ENCODE data around the gene DACT2.
"Not testable (repeated sequence)": the region's sequence is repeated elsewhere in the genome, so short reads cannot be mapped to it uniquely, and the experiment has no call there.

DACT2 gene

DNA sequence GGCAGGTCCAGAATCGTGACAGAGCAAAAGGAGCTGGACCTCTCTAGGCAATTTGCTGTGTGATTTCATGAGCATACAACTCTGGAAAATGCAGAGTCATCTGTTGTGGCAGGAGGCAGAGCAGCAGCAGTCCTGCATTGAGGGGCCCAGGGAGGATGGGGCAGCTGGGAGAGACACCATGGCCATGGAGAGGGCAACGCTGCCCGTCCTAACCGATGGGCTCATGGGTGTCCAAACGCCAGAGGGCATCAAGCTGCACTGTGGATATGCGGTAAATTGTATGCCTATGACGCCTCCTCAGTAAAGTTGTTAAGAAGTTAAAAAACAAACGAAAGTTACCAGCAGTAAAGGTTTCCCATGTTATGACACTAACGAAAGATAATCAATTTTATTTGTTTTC, 42.2 kb upstream of the DACT2 start:
- DNase-seq (ENCODE audit: extremely low spot score), result no peak
- TF ChIP-seq CTBP1 (IDR thresholded peaks at IDR 0.05; ENCODE audit: borderline replicate concordance), result no peak
- TF ChIP-seq FOXK2 (IDR thresholded peaks at IDR 0.05), result no peak
- TF ChIP-seq LEF1 (IDR thresholded peaks at IDR 0.05; ENCODE audit: borderline replicate concordance), result no peak
- TF ChIP-seq FOXM1 (IDR thresholded peaks at IDR 0.05; ENCODE audit: borderline replicate concordance), result no peak
- no peak for TF ChIP-seq PKNOX1 (IDR thresholded peaks at IDR 0.05)
- TF ChIP-seq NFRKB (IDR thresholded peaks at IDR 0.05), result no peak
- no peak for TF ChIP-seq SUZ12 (IDR thresholded peaks at IDR 0.05)
- no peak for TF ChIP-seq L3MBTL2 (conservative IDR thresholded peaks at IDR 0.05)
- no peak for TF ChIP-seq ZNF384 (IDR thresholded peaks at IDR 0.05)
- no peak for TF ChIP-seq ARNT (IDR thresholded peaks at IDR 0.05)
- TF ChIP-seq BHLHE40 (IDR thresholded peaks at IDR 0.05; ENCODE audit: borderline replicate concordance), result no peak
- no peak for TF ChIP-seq HDGF (IDR thresholded peaks at IDR 0.05; ENCODE audit: borderline replicate concordance)
- TF ChIP-seq FOXA1 (IDR thresholded peaks at IDR 0.05), result no peak
- TF ChIP-seq SP1 (IDR thresholded peaks at IDR 0.05), result no peak
- TF ChIP-seq ELF4 (IDR thresholded peaks at IDR 0.05), result no peak
- no peak for TF ChIP-seq TARDBP (IDR thresholded peaks at IDR 0.05)
- ChIA-PET CTCF (no interaction called here), POLR2A (no interaction called here)

DNA sequence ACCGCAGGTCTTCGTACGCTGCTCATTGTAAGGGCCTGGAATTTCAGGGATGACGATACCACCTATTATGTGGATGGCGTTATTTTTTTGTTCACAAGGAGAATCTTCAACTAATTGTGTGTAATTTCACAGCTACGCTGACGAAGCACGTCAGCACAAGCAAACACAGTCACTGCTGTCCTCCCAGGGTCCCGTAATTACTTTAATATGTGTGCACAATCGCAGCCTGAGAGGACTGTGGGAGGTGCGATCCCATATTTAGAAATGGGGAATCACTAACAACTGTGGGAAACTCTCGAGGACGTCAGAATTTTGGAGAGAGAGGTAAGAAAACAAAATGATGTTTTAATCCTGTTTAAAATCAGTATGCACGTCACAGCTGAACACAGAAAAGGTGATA, 40.2 kb upstream of the DACT2 start:
- ChIA-PET POLR2A (no interaction called here), CTCF (interaction anchor here (0.6 to 1.0 kb wide), 2 partner anchors 10 to 16 kb away, joined by 3 read pairs; no protein-coding TSS in a partner anchor)
- TF ChIP-seq BHLHE40 (IDR thresholded peaks at IDR 0.05; ENCODE audit: borderline replicate concordance) (no peak), SUZ12 (IDR thresholded peaks at IDR 0.05) (no peak), L3MBTL2 (conservative IDR thresholded peaks at IDR 0.05) (no peak), NFRKB (IDR thresholded peaks at IDR 0.05) (no peak), CTBP1 (IDR thresholded peaks at IDR 0.05; ENCODE audit: borderline replicate concordance) (no peak), TARDBP (IDR thresholded peaks at IDR 0.05) (no peak), ZNF384 (IDR thresholded peaks at IDR 0.05) (no peak), FOXA1 (IDR thresholded peaks at IDR 0.05) (no peak), LEF1 (IDR thresholded peaks at IDR 0.05; ENCODE audit: borderline replicate concordance) (no peak), ARNT (IDR thresholded peaks at IDR 0.05) (no peak), PKNOX1 (IDR thresholded peaks at IDR 0.05) (no peak), FOXM1 (IDR thresholded peaks at IDR 0.05; ENCODE audit: borderline replicate concordance) (no peak), FOXK2 (IDR thresholded peaks at IDR 0.05) (no peak), SP1 (IDR thresholded peaks at IDR 0.05) (no peak)
- no peak for DNase-seq (ENCODE audit: extremely low spot score)

GRCh38 chr6:168358842-168359420, 39.4 kb upstream of the DACT2 start:
- no peak for TF ChIP-seq BHLHE40 (IDR thresholded peaks at IDR 0.05; ENCODE audit: borderline replicate concordance)
- no peak for TF ChIP-seq L3MBTL2 (conservative IDR thresholded peaks at IDR 0.05)
- no peak for TF ChIP-seq ELF4 (IDR thresholded peaks at IDR 0.05)
- no peak for TF ChIP-seq FOXM1 (IDR thresholded peaks at IDR 0.05; ENCODE audit: borderline replicate concordance)
- no peak for TF ChIP-seq SP1 (IDR thresholded peaks at IDR 0.05)
- no peak for TF ChIP-seq CTBP1 (IDR thresholded peaks at IDR 0.05; ENCODE audit: borderline replicate concordance)
- no peak for TF ChIP-seq FOXK2 (IDR thresholded peaks at IDR 0.05)
- no peak for TF ChIP-seq ARNT (IDR thresholded peaks at IDR 0.05)
- no peak for TF ChIP-seq LEF1 (IDR thresholded peaks at IDR 0.05; ENCODE audit: borderline replicate concordance)
- no peak for TF ChIP-seq PKNOX1 (IDR thresholded peaks at IDR 0.05)
- ChIA-PET POLR2A (no interaction called here), CTCF (no interaction called here)
- no peak for DNase-seq (ENCODE audit: extremely low spot score)

GRCh38 chr6:168356872-168357271, 37.3 kb upstream of the DACT2 start:
- POLR2A ChIA-PET; CTCF ChIA-PET; DNase-seq (ENCODE audit: extremely low spot score): not testable (repeated sequence)

DNA sequence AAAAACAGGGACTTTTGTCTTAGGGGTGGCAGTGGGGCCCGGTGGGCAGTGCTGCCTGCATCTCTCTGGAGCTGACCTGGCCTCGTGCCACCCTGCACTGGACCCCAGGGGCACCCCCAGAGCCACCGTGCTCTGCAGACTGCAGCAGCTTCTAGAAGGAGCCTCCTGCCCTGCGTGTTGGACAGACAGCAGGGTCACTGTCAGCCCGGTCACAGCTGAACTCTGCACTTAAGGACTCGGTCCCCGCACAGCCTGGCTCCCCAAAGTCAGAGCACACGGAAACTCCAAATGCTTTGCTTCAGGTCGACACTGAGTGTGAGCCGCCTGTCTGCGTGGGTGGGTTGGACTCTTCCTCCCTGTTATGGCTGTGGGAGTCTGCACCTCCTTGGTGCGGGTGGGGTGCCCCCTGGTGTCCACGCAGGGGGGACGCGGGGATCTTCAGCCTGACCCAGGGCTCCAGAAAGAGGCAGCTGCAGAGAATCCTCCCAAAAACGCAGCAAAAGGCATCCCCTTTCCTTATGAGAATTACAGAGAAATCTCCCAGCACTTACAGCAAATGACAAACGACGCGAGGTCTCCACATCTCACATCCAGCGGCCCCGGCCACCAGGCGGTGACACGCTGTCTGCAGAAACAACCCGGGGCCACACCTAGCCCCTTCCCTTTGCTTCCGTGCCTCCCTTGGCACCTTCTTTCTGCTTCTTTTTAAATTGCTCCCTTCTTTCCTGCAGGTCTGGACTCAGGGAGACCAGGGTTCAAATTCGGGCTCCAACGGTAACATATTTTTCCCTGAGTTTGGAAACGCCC, 36.3 kb upstream of the DACT2 start:
- DNase-seq (ENCODE audit: extremely low spot score), result peak; percentile 75
- ChIA-PET CTCF (interaction anchor here (0.6 to 1.2 kb wide), 6 partner anchors 160 to 597 kb away, joined by 3 to 6 read pairs (median 3); no protein-coding TSS in a partner anchor), POLR2A (no interaction called here)
- no peak for TF ChIP-seq BHLHE40 (IDR thresholded peaks at IDR 0.05; ENCODE audit: borderline replicate concordance)
- TF ChIP-seq ZNF384 (IDR thresholded peaks at IDR 0.05), result no peak
- TF ChIP-seq HDGF (IDR thresholded peaks at IDR 0.05; ENCODE audit: borderline replicate concordance), result no peak
- no peak for TF ChIP-seq FOXA1 (IDR thresholded peaks at IDR 0.05)
- no peak for TF ChIP-seq NFRKB (IDR thresholded peaks at IDR 0.05)
- TF ChIP-seq SUZ12 (IDR thresholded peaks at IDR 0.05), result no peak
- TF ChIP-seq FOXM1 (IDR thresholded peaks at IDR 0.05; ENCODE audit: borderline replicate concordance), result no peak
- TF ChIP-seq ARNT (IDR thresholded peaks at IDR 0.05), result no peak
- TF ChIP-seq SP1 (IDR thresholded peaks at IDR 0.05), result no peak
- TF ChIP-seq TARDBP (IDR thresholded peaks at IDR 0.05), result no peak
- no peak for TF ChIP-seq CTBP1 (IDR thresholded peaks at IDR 0.05; ENCODE audit: borderline replicate concordance)

DNA sequence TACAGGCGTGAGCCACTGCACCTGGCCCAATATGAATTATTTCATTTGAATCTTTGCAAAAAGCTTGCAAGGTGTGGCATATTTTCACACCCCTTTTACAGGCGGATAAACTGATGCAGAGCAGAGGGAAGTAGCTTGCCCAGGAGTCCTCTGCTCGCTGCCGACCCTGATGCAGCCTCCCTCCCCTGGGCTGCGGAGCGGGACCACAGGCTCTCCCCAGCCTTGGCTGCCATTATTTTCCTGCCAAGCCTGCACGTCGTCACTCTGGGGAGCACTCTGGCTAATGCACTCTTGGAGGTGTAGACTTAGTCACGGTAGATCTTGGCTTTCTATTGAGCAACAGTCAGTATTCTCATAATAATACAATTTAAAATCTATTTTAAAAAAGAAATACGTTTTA, 34.8 kb upstream of the DACT2 start:
- TF ChIP-seq ELF4 (IDR thresholded peaks at IDR 0.05) (no peak), ZNF384 (IDR thresholded peaks at IDR 0.05) (no peak), SP1 (IDR thresholded peaks at IDR 0.05) (no peak), FOXK2 (IDR thresholded peaks at IDR 0.05) (no peak), CTBP1 (IDR thresholded peaks at IDR 0.05; ENCODE audit: borderline replicate concordance) (no peak), HDGF (IDR thresholded peaks at IDR 0.05; ENCODE audit: borderline replicate concordance) (no peak)
- ChIA-PET CTCF (interaction anchor here (0.8 to 0.9 kb wide), 5 partner anchors 15 to 202 kb away, joined by 3 to 5 read pairs (median 3); no protein-coding TSS in a partner anchor), POLR2A (no interaction called here)
- DNase-seq (ENCODE audit: extremely low spot score), result no peak
